HCT116 (cell line): ENCODE results near the gene MADD.

Experiments
- CEBPB ChIP-seq: IDR thresholded peaks from 2 replicates; pipeline ENCODE4 v1.6.1; 2012; ENCODE audit warnings: low read depth
- EZH2 ChIP-seq: fragments of 200-600 bp; sonication (generic); IDR thresholded peaks from 2 replicates; pipeline ENCODE4 v1.6.1; 2017; ENCODE audit warnings: antibody characterized with exemption, mixed run types
- JUND ChIP-seq: IDR thresholded peaks from 2 replicates; pipeline ENCODE4 v1.6.1; 2012
- POLR2A ChIP-seq: IDR thresholded peaks from 2 replicates; pipeline ENCODE4 v1.7.0; 2011; ENCODE audit warnings: borderline replicate concordance; ENCODE audit not compliant: insufficient read depth, insufficient read length; ENCODE audit errors: extremely low read depth
- POLR2AphosphoS5 ChIP-seq: IDR thresholded peaks from 2 replicates; pipeline ENCODE4 v1.6.1; 2011; ENCODE audit warnings: mild to moderate bottlenecking, low read depth, low read length, moderate library complexity
- SIN3A ChIP-seq: IDR thresholded peaks from 2 replicates; pipeline ENCODE4 v1.6.1; 2012; ENCODE audit warnings: low read depth
- TF ChIP-seq, protein P1 (sequence below): IDR thresholded peaks from 2 replicates; pipeline ENCODE4 v1.6.1; 2012
- TF ChIP-seq, protein P2 (sequence below), 3 experiments: fragments of 200-600 bp in 1 of 3; sonication (generic) in 1 of 3; IDR thresholded peaks in 2 of 3; conservative IDR thresholded peaks in 1 of 3; 2 replicates each; pipeline ENCODE4 v1.5.1; 2012 to 2017; ENCODE audit warnings: low read depth in 2 of 3, low read length in 2 of 3, antibody characterized with exemption in 1 of 3, borderline replicate concordance in 1 of 3, control low read depth in 1 of 3, mild to moderate bottlenecking in 1 of 3, mixed read lengths in 1 of 3, mixed run types in 1 of 3, moderate library complexity in 1 of 3; ENCODE audit not compliant: insufficient read depth in 1 of 3
- TF ChIP-seq, protein P3 (sequence below): IDR thresholded peaks from 2 replicates; pipeline ENCODE4 v1.6.1; 2012
- TF ChIP-seq, protein P4 (sequence below): IDR thresholded peaks from 2 replicates; pipeline ENCODE4 v1.6.1; 2012; ENCODE audit warnings: low read depth

DNA sequence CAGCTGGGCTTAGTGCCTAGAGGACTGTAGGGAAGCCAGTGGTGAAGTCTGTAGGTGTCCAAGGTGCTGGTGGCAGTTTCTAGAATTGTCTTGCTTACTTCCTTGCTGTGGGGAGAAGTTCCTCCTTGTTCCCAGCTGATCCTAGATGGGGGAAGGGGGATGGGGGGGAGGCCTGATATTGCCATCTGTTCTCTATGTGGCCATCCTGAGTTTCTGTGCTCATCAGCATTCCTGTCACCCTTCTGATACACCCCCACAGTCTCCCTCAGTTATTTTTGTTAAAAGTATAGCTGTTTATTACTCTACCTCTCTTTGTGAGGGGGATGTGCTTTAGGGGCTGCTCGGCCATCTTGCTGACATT is 36.5 kb downstream of the MADD start:
- TF ChIP-seq POLR2AphosphoS5: no peak
- TF ChIP-seq, protein P1, sequence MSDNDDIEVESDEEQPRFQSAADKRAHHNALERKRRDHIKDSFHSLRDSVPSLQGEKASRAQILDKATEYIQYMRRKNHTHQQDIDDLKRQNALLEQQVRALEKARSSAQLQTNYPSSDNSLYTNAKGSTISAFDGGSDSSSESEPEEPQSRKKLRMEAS: no peak
- no peak for TF ChIP-seq CEBPB
- TF ChIP-seq POLR2A: no peak
- TF ChIP-seq, protein P2, sequence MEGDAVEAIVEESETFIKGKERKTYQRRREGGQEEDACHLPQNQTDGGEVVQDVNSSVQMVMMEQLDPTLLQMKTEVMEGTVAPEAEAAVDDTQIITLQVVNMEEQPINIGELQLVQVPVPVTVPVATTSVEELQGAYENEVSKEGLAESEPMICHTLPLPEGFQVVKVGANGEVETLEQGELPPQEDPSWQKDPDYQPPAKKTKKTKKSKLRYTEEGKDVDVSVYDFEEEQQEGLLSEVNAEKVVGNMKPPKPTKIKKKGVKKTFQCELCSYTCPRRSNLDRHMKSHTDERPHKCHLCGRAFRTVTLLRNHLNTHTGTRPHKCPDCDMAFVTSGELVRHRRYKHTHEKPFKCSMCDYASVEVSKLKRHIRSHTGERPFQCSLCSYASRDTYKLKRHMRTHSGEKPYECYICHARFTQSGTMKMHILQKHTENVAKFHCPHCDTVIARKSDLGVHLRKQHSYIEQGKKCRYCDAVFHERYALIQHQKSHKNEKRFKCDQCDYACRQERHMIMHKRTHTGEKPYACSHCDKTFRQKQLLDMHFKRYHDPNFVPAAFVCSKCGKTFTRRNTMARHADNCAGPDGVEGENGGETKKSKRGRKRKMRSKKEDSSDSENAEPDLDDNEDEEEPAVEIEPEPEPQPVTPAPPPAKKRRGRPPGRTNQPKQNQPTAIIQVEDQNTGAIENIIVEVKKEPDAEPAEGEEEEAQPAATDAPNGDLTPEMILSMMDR (IDR thresholded peaks at IDR 0.05 in 2 of 3, conservative IDR thresholded peaks at IDR 0.05 in 1 of 3; ENCODE audit: borderline replicate concordance in 1 of 3, insufficient read depth in 1 of 3, low read depth in 2 of 3, low read length in 2 of 3): no peak
- TF ChIP-seq, protein P3, sequence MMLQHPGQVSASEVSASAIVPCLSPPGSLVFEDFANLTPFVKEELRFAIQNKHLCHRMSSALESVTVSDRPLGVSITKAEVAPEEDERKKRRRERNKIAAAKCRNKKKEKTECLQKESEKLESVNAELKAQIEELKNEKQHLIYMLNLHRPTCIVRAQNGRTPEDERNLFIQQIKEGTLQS: no peak
- TF ChIP-seq EZH2: no peak
- TF ChIP-seq JUND: no peak
- no peak for TF ChIP-seq SIN3A
- TF ChIP-seq, protein P4, sequence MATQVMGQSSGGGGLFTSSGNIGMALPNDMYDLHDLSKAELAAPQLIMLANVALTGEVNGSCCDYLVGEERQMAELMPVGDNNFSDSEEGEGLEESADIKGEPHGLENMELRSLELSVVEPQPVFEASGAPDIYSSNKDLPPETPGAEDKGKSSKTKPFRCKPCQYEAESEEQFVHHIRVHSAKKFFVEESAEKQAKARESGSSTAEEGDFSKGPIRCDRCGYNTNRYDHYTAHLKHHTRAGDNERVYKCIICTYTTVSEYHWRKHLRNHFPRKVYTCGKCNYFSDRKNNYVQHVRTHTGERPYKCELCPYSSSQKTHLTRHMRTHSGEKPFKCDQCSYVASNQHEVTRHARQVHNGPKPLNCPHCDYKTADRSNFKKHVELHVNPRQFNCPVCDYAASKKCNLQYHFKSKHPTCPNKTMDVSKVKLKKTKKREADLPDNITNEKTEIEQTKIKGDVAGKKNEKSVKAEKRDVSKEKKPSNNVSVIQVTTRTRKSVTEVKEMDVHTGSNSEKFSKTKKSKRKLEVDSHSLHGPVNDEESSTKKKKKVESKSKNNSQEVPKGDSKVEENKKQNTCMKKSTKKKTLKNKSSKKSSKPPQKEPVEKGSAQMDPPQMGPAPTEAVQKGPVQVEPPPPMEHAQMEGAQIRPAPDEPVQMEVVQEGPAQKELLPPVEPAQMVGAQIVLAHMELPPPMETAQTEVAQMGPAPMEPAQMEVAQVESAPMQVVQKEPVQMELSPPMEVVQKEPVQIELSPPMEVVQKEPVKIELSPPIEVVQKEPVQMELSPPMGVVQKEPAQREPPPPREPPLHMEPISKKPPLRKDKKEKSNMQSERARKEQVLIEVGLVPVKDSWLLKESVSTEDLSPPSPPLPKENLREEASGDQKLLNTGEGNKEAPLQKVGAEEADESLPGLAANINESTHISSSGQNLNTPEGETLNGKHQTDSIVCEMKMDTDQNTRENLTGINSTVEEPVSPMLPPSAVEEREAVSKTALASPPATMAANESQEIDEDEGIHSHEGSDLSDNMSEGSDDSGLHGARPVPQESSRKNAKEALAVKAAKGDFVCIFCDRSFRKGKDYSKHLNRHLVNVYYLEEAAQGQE: no peak
